Stimulated activated CD4-positive, alpha-beta T cell treated with anti-CD3 and anti-CD28 coated beads, Interleukin-4, amount 100 ng/mL, for 1 hour (primary cell): ENCODE measurements around the gene GLB1L.
A peak's percentile ranks its signal among the peaks of the same experiment; 100 is the strongest.

Source experiments
- DNase-seq: peaks from one replicate; pipeline ENCODE4 v3.0.0-alpha.2; 2020

The GLB1L gene

GRCh38 chr2:219252570-219252899 lies 7.3 kb upstream of the GLB1L start:
- peak; percentile 51 for DNase-seq

GRCh38 chr2:219252084-219252483 lies 6.8 kb upstream of the GLB1L start:
- peak; percentile 38 for DNase-seq

GRCh38 chr2:219251656-219252055 lies 6.4 kb upstream of the GLB1L start:
- no peak for DNase-seq

GRCh38 chr2:219250049-219250781 lies 5.0 kb upstream of the GLB1L start:
- DNase-seq = no peak

GRCh38 chr2:219249203-219249980 lies 4.1 kb upstream of the GLB1L start:
- DNase-seq = no peak

- no peak for DNase-seq
These were observed 3.6 kb upstream of the GLB1L start for GRCh38 chr2:219248845-219249202.

GRCh38 chr2:219247678-219248642 lies 2.7 kb upstream of the GLB1L start:
- peak; percentile 61 for DNase-seq

DNA sequence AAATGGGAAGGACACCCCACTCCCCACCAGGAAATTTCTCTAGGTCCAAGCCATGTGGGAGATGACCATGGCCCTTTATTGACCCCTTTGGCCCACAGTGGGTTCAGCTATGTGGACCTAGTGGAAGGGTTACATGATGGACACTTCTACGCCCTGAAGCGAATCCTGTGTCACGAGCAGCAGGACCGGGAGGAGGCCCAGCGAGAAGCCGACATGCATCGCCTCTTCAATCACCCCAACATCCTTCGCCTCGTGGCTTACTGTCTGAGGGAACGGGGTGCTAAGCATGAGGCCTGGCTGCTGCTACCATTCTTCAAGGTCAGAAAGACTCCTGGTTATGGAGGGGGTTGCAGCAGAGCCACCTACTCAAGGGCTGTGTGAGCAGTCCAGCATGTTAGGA lies 1.3 kb upstream of the GLB1L start:
- DNase-seq = no peak

DNA sequence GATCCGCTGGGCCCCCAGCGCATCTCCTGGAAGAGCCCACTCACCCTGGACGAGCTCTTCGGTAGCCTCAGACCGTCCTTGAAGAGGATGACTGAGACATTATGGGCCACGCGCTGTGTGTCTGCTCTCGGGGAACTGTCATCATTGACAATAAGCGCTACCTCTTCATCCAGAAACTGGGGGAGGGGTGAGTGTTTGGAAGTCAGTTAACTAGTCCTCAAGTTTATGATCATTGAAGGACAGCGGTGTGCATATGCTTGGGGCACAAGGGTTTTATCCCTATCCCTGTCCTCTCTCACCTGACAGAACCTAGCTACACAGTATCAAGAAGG lies 621 bp upstream of the GLB1L start:
- DNase-seq = no peak

- DNase-seq = no peak
These were observed 476 bp downstream of the GLB1L start for GRCh38 chr2:219244789-219245147.

GRCh38 chr2:219243291-219243761 lies 1.9 kb downstream of the GLB1L start:
- no peak for DNase-seq

DNA sequence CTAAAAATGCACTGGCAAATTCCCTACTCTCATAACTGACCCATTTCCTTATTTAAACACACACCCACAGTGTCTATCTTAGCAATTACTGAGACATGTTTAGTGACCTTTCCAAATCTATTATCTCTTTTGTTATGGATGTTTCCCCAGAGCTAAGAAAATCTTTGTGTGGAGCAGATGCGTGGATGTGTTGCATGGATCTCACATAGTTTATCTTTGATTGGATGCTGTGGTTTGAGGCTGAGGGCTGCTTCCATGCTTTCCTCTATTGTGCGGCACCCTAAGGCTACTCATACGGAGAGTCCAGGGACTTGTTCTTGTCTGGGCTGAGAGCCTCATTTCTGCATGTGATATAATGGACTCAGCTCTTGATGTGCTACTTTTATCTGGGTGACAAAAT lies 10.9 kb downstream of the GLB1L start:
- DNase-seq = no peak

DNA sequence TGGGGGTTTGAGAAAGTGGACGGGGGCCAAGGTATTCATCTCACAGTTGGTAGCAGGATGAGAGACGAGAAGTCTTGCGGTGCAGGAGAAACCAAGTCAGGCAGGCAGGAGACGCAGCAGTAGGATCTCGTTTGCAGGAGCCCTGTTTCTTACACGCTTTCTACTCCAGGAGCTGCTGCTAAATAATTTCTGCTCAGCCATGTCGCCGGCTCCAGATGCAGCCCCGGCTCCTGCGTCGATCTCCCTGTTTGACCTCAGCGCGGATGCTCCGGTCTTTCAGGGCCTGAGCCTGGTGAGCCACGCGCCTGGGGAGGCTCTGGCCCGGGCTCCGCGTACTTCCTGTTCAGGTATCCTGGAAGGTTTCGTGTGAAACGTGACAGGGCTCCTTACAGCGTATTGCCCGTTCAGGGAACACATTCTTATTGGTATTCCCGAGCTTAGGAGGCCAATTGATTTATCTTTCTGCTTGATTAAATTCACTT lies 15.1 kb downstream of the GLB1L start:
- peak; percentile 49 for DNase-seq

DNA sequence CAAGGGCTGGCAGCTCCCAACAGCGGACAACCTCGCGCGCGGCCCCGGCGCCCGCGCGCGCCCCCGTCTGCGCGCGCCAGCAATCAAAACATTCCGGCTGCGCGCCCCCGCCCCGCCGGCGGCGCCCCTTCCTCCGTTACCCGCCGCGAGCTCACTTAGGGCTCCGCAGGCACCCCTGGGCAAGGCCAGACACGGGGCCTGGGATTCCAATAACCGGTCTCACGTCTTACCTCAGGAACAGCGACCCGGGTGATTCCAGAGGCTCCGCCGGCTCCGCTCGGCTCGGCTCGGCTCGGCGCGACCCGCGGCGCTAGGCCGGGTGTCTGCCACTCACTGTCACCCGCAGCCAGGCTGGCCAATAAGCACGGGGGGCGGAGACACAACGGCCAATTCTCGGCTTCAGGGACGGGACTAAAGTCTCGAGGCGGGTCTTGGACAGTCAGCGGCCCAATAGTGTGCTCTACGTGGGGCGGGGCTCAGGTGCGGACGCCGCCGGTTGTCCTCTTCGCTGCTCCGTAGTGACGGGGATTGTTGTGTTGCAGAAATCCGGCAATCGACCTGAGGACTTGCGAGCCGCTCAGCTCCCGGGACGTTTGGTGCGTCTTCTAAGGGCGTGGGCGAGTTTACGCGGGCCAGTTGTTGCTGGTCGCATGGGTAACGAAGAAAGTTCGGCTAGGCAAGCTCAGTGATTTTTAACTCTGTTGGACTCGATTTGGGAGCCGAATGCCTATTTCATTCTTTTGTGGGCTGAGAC lies 15.8 kb downstream of the GLB1L start, which contains the start of the genes ANKZF1 and ATG9A:
ANKZF1 (plus strand) TSS at position 502 of the 754 bp plus-strand sequence. CDS start 452 bp downstream, outside the sequence.
ATG9A (minus strand) TSS at position 332 of the 754 bp plus-strand sequence. CDS start 1,612 bp downstream, outside the sequence.
- peak; percentile 97 for DNase-seq

- DNase-seq = no peak
These were observed 16.3 kb downstream of the GLB1L start for GRCh38 chr2:219228911-219229304.

GRCh38 chr2:219228041-219228910 lies 17.0 kb downstream of the GLB1L start:
- DNase-seq = no peak

DNA sequence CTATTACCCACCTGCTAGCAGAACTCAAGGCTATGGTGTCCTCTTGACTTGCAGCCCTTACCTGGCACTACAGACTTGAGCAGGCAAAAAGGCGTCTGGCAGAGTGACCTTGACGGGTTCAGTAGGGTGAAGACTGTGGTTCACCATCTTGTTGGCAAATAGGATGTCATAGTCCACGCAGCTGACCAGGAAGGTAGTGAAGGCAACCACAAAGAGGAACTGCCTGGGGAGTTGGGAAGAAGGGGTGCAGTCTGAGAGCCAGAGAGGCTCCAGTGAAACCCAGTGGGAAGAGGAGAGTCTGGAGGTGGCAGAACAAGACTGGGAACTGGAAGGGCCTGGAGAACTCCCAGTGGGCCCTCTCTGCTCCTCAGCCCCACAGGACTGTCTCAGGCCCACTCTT lies 19.9 kb downstream of the GLB1L start:
- DNase-seq = no peak

DNA sequence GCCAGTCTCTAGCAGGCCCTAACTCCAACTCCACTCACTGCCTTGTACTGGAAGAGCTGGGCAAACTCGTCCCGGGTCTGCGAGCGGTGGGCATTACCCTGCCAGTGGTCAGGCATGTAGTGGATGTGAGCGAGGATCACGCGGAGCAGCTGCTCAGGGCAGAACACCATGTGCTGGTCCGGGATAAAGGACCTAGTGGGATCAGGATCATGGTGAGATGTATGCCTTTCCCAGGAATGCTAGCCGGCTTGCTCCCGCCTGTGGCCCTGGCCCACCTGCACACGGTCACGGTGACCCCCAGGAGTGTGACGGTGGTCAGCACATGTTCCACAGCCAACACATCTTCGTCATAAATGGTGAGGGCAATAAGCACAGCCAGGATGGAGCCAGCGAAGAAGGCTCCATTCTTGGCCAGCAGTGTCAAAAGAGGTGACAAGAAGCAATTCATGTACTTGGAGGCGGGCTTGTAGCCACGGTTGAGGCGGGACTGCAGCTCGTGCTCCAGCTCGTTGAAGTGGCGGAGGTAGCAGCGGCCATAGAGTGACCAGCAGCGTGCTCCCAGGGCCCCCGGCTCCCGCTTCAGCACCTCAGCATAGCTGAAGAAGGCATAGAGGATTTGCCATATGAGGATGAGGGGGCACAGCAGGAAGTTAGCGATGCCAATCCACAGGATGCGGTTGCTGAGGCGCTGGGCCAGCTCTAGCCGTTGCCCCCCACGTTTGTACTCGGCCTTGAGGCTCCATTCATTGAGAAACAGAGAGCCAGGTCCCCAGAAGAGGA lies 21.2 kb downstream of the GLB1L start:
- no peak for DNase-seq

DNA sequence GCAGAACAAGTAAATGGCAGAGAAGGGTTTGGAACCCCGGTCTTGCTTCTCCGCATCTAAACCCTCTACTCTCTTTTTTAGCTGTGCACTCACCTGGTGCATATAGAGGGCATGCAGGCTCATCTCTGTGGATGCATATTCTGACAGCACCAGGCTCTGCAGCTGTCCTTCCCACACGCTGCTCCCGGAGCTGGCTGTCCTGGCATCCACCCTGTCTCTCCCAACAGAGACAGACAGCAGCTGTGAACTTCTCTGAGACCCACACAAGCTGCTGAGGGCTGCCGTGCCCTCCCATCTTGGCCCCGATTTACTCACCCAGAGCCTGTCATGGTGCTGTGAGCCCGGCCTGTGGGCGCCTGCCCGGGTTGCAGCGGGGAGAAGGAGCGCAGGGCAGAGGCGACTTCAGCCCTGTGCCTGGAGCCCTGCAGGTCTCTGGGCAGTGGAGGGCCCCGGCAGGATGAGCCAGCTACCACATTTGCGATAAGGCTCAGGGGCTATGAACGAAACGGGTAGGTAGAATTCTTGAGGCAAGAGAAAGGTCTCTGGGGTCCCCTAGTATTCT lies 23.2 kb downstream of the GLB1L start:
- DNase-seq = no peak
